ENCODE results near the gene MITD1. TPM values are rescaled to one million over a fixed set of nuclear protein-coding genes. Genes with fewer than 3 reads are reported as not detected.
A peak's percentile ranks its signal among the peaks of the same experiment; 100 is the strongest.
"Not testable (repeated sequence)": the region's sequence is repeated elsewhere in the genome, so short reads cannot be mapped to it uniquely, and the experiment has no call there.

The MITD1 gene
- total RNA-seq, 2 donors from 2014 or later, result 39.2 to 47.3 TPM

- peaks cover 26% of the 10 kb centered on the region for H3K9me3 ChIP-seq (ENCODE audit: control insufficient read depth, low read length)
- Mint-ChIP-seq H3K4me1 (peaks cover 8% of the 10 kb centered on the region), H3K9me3 (peaks cover 32% of the 10 kb centered on the region), H3K4me3 (peak overlapping the region; percentile 92), H3K27me3 (ENCODE audit: insufficient read depth) (peaks cover 8% of the 10 kb centered on the region), H3K27ac (peak overlapping the region; percentile 94), H3K36me3 (ENCODE audit: low read depth) (peaks cover 14% of the 10 kb centered on the region)
- peak overlapping the region; percentile 28 for H3K9ac ChIP-seq (ENCODE audit: extremely low read depth, low read length, poor library complexity, severe bottlenecking)
- H3K27me3 ChIP-seq (ENCODE audit: control insufficient read depth, insufficient read depth, low read length, poor library complexity, severe bottlenecking), result no peaks in the 10 kb centered on the region
- no peaks in the 10 kb centered on the region for H3K36me3 ChIP-seq (ENCODE audit: control insufficient read depth, insufficient read depth, low read length)
- H3K27ac ChIP-seq (ENCODE audit: low read depth, low read length), result no peak overlapping the region
- no peak for DNase-seq
- 25 to 31% methylated on average over 4 to 17 of the region's 17 CpGs for WGBS, 2 experiments (ENCODE audit: insufficient coverage in 1 of 2, insufficient read length in 1 of 2)
- peak overlapping the region; percentile 92 for H3K4me3 ChIP-seq (ENCODE audit: low read length)
- H3K4me1 ChIP-seq (ENCODE audit: control insufficient read depth, insufficient read depth, low read length), result no peaks in the 10 kb centered on the region
- TF ChIP-seq, protein P1, sequence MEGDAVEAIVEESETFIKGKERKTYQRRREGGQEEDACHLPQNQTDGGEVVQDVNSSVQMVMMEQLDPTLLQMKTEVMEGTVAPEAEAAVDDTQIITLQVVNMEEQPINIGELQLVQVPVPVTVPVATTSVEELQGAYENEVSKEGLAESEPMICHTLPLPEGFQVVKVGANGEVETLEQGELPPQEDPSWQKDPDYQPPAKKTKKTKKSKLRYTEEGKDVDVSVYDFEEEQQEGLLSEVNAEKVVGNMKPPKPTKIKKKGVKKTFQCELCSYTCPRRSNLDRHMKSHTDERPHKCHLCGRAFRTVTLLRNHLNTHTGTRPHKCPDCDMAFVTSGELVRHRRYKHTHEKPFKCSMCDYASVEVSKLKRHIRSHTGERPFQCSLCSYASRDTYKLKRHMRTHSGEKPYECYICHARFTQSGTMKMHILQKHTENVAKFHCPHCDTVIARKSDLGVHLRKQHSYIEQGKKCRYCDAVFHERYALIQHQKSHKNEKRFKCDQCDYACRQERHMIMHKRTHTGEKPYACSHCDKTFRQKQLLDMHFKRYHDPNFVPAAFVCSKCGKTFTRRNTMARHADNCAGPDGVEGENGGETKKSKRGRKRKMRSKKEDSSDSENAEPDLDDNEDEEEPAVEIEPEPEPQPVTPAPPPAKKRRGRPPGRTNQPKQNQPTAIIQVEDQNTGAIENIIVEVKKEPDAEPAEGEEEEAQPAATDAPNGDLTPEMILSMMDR (conservative IDR thresholded peaks at IDR 0.05), result no peak
Measured at GRCh38 chr2:99140056-99140859, 40.6 kb downstream of the MITD1 start.

DNA sequence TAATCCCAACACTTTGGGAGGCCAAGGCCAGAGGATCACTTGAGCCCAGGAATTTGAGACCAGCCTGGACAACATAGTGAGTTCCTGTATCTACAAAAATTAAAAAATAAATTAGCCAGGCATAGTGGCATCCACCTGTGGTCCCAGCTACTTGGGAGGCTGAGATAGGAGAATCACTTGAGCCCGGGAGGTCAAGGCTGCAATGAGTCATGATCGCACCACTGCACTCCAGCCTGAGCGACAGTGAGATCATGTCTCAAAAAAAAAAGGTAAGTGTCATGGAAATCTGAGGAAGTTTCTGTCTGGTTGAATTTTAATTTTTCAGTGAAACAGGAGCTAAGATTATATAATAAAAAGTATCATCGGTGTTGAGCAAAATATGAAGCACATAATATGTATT lies 41.9 kb downstream of the MITD1 start:
- Mint-ChIP-seq H3K27me3 (ENCODE audit: insufficient read depth) (peaks cover 8% of the 10 kb centered on the region), H3K27ac (no peak overlapping the region), H3K4me3 (no peak overlapping the region), H3K36me3 (ENCODE audit: low read depth) (peaks cover 24% of the 10 kb centered on the region), H3K9me3 (peaks cover 44% of the 10 kb centered on the region), H3K4me1 (peaks cover 8% of the 10 kb centered on the region)
- Histone ChIP-seq H3K4me3 (ENCODE audit: low read length) (no peak overlapping the region), H3K9ac (ENCODE audit: extremely low read depth, low read length, poor library complexity, severe bottlenecking) (no peak overlapping the region), H3K27me3 (ENCODE audit: control insufficient read depth, insufficient read depth, low read length, poor library complexity, severe bottlenecking) (no peaks in the 10 kb centered on the region), H3K4me1 (ENCODE audit: control insufficient read depth, insufficient read depth, low read length) (no peaks in the 10 kb centered on the region), H3K36me3 (ENCODE audit: control insufficient read depth, insufficient read depth, low read length) (no peaks in the 10 kb centered on the region), H3K9me3 (ENCODE audit: control insufficient read depth, low read length) (peaks cover 39% of the 10 kb centered on the region), H3K27ac (ENCODE audit: low read depth, low read length) (no peak overlapping the region)
- DNase-seq, result no peak
- TF ChIP-seq, protein P1 (conservative IDR thresholded peaks at IDR 0.05), result no peak
- WGBS, 2 experiments (ENCODE audit: insufficient coverage in 1 of 2, insufficient read length in 1 of 2), result 72 to 95% methylated on average over 3 to 4 of the region's 4 CpGs

GRCh38 chr2:99135044-99135556 lies 45.8 kb downstream of the MITD1 start:
- H3K36me3 ChIP-seq (ENCODE audit: control insufficient read depth, insufficient read depth, low read length); H3K27me3 ChIP-seq (ENCODE audit: control insufficient read depth, insufficient read depth, low read length, poor library complexity, severe bottlenecking); H3K9ac ChIP-seq (ENCODE audit: extremely low read depth, low read length, poor library complexity, severe bottlenecking); H3K27ac Mint-ChIP-seq; H3K27ac ChIP-seq (ENCODE audit: low read depth, low read length); H3K4me3 Mint-ChIP-seq; H3K4me1 ChIP-seq (ENCODE audit: control insufficient read depth, insufficient read depth, low read length); H3K4me3 ChIP-seq (ENCODE audit: low read length); H3K4me1 Mint-ChIP-seq; DNase-seq: not testable (repeated sequence)
- peaks cover 40% of the 10 kb centered on the region for H3K36me3 Mint-ChIP-seq (ENCODE audit: low read depth)
- peaks cover 66% of the 10 kb centered on the region for H3K9me3 ChIP-seq (ENCODE audit: control insufficient read depth, low read length)
- 96 to 100% methylated on average over 1 to 2 of the region's 2 CpGs for WGBS, 2 experiments (ENCODE audit: insufficient coverage in 1 of 2, insufficient read length in 1 of 2)
- peaks cover 83% of the 10 kb centered on the region for H3K9me3 Mint-ChIP-seq
- peaks cover 27% of the 10 kb centered on the region for H3K27me3 Mint-ChIP-seq (ENCODE audit: insufficient read depth)
